GM12878 (cell line): ENCODE data around the gene MDC1. TPM values are rescaled to one million over a fixed set of nuclear protein-coding genes. Genes with fewer than 3 reads are reported as not detected.

Experiments
- ATAC-seq: fragments of 200-7000 bp; cut with Tn5 transposase; 3 replicates; pipeline ENCODE4 v1.9.1; 2020; ENCODE audit warnings: mild to moderate bottlenecking, moderate library complexity
- BruUV-seq: library from RNA; stranded (reverse); fragments of 400-500 nt; replicated peaks from 2 replicates; lab custom pipeline; 2021; lab: Mats Ljungman, UMichigan
- CTCF ChIA-PET: fragments of 300-600 bp; sonication (Branson Sonifier 250); formaldehyde crosslinking; extraction: SDS; loops from one replicate; lab custom pipeline; 2021; ENCODE audit warnings: inconsistent platforms; lab: Yijun Ruan, JAX
- POLR2A ChIA-PET: fragments of 350-600 bp; formaldehyde crosslinking; extraction: SDS; loops from one replicate; lab custom pipeline; 2021; ENCODE audit warnings: inconsistent platforms; lab: Charles Lee
- RAD21 ChIA-PET: fragments of 300-600 bp; sonication (Branson Sonifier 250); formaldehyde crosslinking; loops from one replicate; lab custom pipeline; 2023; ENCODE audit warnings: antibody characterized with exemption; ENCODE audit not compliant: unreplicated experiment; lab: Charles Lee
- SMC1A ChIA-PET: fragments of 300-600 bp; sonication (Branson Sonifier 250); formaldehyde crosslinking; loops from one replicate; lab custom pipeline; 2023; ENCODE audit not compliant: unreplicated experiment, uncharacterized antibody; lab: Charles Lee
- DNase-seq: peaks from one replicate; pipeline ENCODE4 v3.0.0-alpha.2; 2011; ENCODE audit warnings: low read depth, low spot score
- FAIRE-seq: peaks from 3 replicates; lab custom pipeline; 2011; peaks lifted over from hg19 to GRCh38; lab: Jason Lieb, UNC
- H2AFZ ChIP-seq: 2 replicates; pipeline ENCODE4 v1.6.0; 2011; ENCODE audit warnings: low read depth, low read length, control low read depth; ENCODE audit not compliant: control insufficient read depth
- H3K27ac ChIP-seq: 2 replicates; pipeline ENCODE4 v1.5.1; 2011; ENCODE audit warnings: control low read depth; ENCODE audit not compliant: control insufficient read depth, insufficient read depth
- H3K27me3 ChIP-seq, 2 experiments: replicated peaks in 1 of 2; 2 replicates each; pipeline versions ENCODE4 v1.6.0 to v1.6.1; 2011; ENCODE audit warnings: low read length in 1 of 2; ENCODE audit not compliant: control insufficient read depth in 2 of 2, insufficient read depth in 2 of 2
- H3K36me3 ChIP-seq, 2 experiments: 2 replicates each; pipeline ENCODE4 v1.5.1; 2011; ENCODE audit warnings: low read length in 1 of 2; ENCODE audit not compliant: control insufficient read depth in 2 of 2, insufficient read depth in 2 of 2
- H3K4me1 ChIP-seq: 2 replicates; pipeline ENCODE4 v1.6.1; 2011; ENCODE audit warnings: mild to moderate bottlenecking, low read length, moderate library complexity, mixed read lengths; ENCODE audit not compliant: control insufficient read depth, insufficient read depth
- H3K4me2 ChIP-seq: 2 replicates; pipeline ENCODE4 v1.6.0; 2011; ENCODE audit warnings: control low read depth; ENCODE audit not compliant: control insufficient read depth, insufficient read depth
- H3K4me3 ChIP-seq: fragments of 200-600 bp; sonication (generic); 2 replicates; pipeline ENCODE4 v1.5.1; 2016
- H3K79me2 ChIP-seq: 2 replicates; pipeline ENCODE4 v1.6.0; 2011; ENCODE audit warnings: low read length; ENCODE audit not compliant: control insufficient read depth, insufficient read depth
- H3K9ac ChIP-seq: 2 replicates; pipeline ENCODE4 v1.8.0; 2011; ENCODE audit warnings: low read length, control low read depth, mixed read lengths; ENCODE audit not compliant: control insufficient read depth, insufficient read depth
- H3K9me3 ChIP-seq: replicated peaks from 3 replicates; pipeline ENCODE4 v1.5.1; 2011; ENCODE audit warnings: mild to moderate bottlenecking, low read length; ENCODE audit not compliant: control insufficient read depth, insufficient read depth
- H4K20me1 ChIP-seq: 2 replicates; pipeline ENCODE4 v1.6.0; 2011; ENCODE audit not compliant: control insufficient read depth, insufficient read depth
- JUND ChIP-seq: IDR thresholded peaks from 2 replicates; pipeline ENCODE4 v1.6.1; 2012; ENCODE audit warnings: low read depth, mild to moderate bottlenecking, low read length, improper control_type of control experiment, moderate library complexity
- MLLT1 ChIP-seq: fragments of 450-650 bp; IDR thresholded peaks from 2 replicates; pipeline ENCODE4 v1.6.1; 2016; ENCODE audit warnings: mild to moderate bottlenecking
- WGBS: methylation state at CpG from one replicate; pipeline ENCODE4 v1.1.6; 2016; ENCODE audit warnings: low lambda C conversion rate; ENCODE audit not compliant: insufficient replicate concordance, insufficient coverage; ENCODE audit errors: missing lambda C conversion rate; 5-methylcytosine and 5-hydroxymethylcytosine counted together
- in situ Hi-C: fragments of 300-500 bp; cut with MboI; formaldehyde crosslinking; loops from 9 replicates; pipeline ENCODE4 v1.14.3; 2018; ENCODE audit warnings: mixed read lengths
- intact Hi-C: fragments of 100-400 bp; cut with micrococcal nuclease; formaldehyde crosslinking; loops from one replicate; pipeline ENCODE4 v1.14.2; 2022; ENCODE audit not compliant: unreplicated experiment
- polyA plus RNA-seq, 11 experiments: library from polyadenylated mRNA; depleted of rRNA in 4 of 11; unstranded in 6 of 11; stranded (reverse) in 5 of 11; fragments of >200 nt; fragmentation: Nextera tagmentation in 4 of 11; fragmentation: Illumina TruSeq in 1 of 11; extraction: Ambion mirVana in 4 of 11; extraction: Trizol in 1 of 11; gene quantifications; 1 replicate in 1 of 11; 2 replicates in 10 of 11; pipeline versions ENCODE4 v1.2.1 to v1.2.3, GENCODE V29; 2011 to 2016; ENCODE audit warnings: inconsistent platforms in 2 of 11, missing spikeins in 2 of 11, low read depth in 1 of 11
- total RNA-seq, 4 experiments: library from RNA; depleted of rRNA in 3 of 4; stranded (reverse); fragments of >200 nt in 3 of 4; fragmentation: Illumina TruSeq in 1 of 4; extraction: Trizol in 1 of 4; gene quantifications; 2 replicates each; pipeline versions ENCODE4 v1.2.1 to v1.2.3, GENCODE V29; 2013 to 2021

MDC1 gene
- total and polyA plus RNA-seq, 10 of the 15 experiments (the other 5 are each of a cell fraction or from before 2014, with no cell fraction given) = 5.1 to 62.5 (median 22.4) TPM

DNA sequence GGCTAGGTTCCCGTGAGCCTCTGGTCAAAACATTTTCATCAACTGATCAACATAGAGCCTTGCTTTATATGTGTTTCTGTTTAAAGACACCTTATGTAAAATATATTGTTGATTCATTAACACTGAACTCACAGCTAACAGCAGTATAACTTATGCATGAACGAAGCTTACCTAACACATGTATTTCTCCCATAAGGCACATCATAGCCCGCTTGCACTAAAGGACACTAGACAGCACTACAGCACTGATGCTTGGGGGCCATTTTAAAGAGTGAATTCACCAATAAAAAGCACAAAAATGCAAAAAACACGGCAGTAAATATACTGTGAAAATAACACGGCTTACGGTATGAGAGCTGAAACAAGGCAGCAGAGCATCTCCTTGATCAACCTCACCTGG, 21.5 kb upstream of the MDC1 start:
- H3K4me3 ChIP-seq = no peak overlapping the region
- ChIA-PET SMC1A (interaction anchor here (0.6 to 10.0 kb wide), 15 partner anchors 14 to 140 kb away, joined by 3 to 122 read pairs (median 5); no protein-coding TSS in a partner anchor), RAD21 (interaction anchor here (0.8 to 12.8 kb wide), 19 partner anchors 8 to 197 kb away, joined by 3 to 232 read pairs (median 7); partner anchors contain the start of genes DDR1, DHX16, MDC1 and VARS2), POLR2A (interaction anchor here (0.5 to 9.4 kb wide), 14 partner anchors 11 to 1513 kb away, joined by 3 to 89 read pairs (median 6); partner anchors contain the start of genes MDC1 and TUBB)
- FAIRE-seq (no peak), DNase-seq (no peak), ATAC-seq (no peak)
- H3K4me1 ChIP-seq = peaks cover 41% of the 10 kb centered on the region
- 90% methylated on average over 6 of the region's 6 CpGs for WGBS
- H3K9ac ChIP-seq = no peak overlapping the region
- in situ Hi-C loops = no loop called here
- peaks cover 5% of the 10 kb centered on the region; the same call in 2 of the 3 replicates for H3K9me3 ChIP-seq
- H4K20me1 ChIP-seq = no peaks in the 10 kb centered on the region
- H3K4me2 ChIP-seq = no peak overlapping the region; the same call in 1 of the 2 replicates
- peaks cover 6 to 12% of the 10 kb centered on the region in 2 experiments for H3K36me3 ChIP-seq
- BruUV-seq = no TSS peak
- H3K79me2 ChIP-seq = peaks cover 29% of the 10 kb centered on the region
- H3K27me3 ChIP-seq = no peaks in the 10 kb centered on the region
- TF ChIP-seq JUND (no peak), MLLT1 (peak; percentile 59)
- TF ChIP-seq, all 136 proteins: peak for 1
- CTCF ChIA-PET = interaction anchor here (0.9 to 5.0 kb wide), 8 partner anchors 12 to 197 kb away, joined by 3 to 40 read pairs (median 4); no protein-coding TSS in a partner anchor
- Histone ChIP-seq H3K27ac (no peak overlapping the region), H2AFZ (no peak overlapping the region)
- intact Hi-C loops = loop anchor here (5.0 kb wide), 1 partner anchor 196 kb away; no protein-coding TSS in a partner anchor
